H1 (cell line): Measurements from ENCODE around the gene NT5E.

ENCODE experiments used
- ATF3 ChIP-seq: IDR thresholded peaks from 2 replicates; pipeline ENCODE4 v1.6.1; 2011; ENCODE audit warnings: low read depth, mild to moderate bottlenecking, low read length; ENCODE audit not compliant: insufficient read depth
- CBX5 ChIP-seq: fragments of 300-800, 300-1000 bp; sonication (generic); IDR thresholded peaks from 2 replicates; pipeline ENCODE4 v1.7.1; 2016; ENCODE audit warnings: antibody characterized with exemption, low read length, low read depth
- E2F6 ChIP-seq: IDR thresholded peaks from 2 replicates; pipeline ENCODE4 v1.6.1; 2012; ENCODE audit warnings: inconsistent platforms
- EP300 ChIP-seq, 2 experiments: IDR thresholded peaks; 1 replicate in 1 of 2; 2 replicates in 1 of 2; pipeline ENCODE4 v1.6.1; 2011 to 2012; ENCODE audit warnings: low read depth in 2 of 2, low read length in 2 of 2, mild to moderate bottlenecking in 2 of 2, borderline replicate concordance in 1 of 2, inconsistent platforms in 1 of 2, moderate library complexity in 1 of 2
- EZH2 ChIP-seq: fragments of 200-600 bp; sonication (generic); IDR thresholded peaks from 2 replicates; pipeline ENCODE4 v1.7.1; 2012; ENCODE audit warnings: low read depth, mild to moderate bottlenecking, moderate library complexity, low read length, inconsistent platforms; ENCODE audit not compliant: severe bottlenecking
- FOSL1 ChIP-seq: IDR thresholded peaks from 2 replicates; pipeline ENCODE4 v1.6.1; 2011; ENCODE audit warnings: mild to moderate bottlenecking, low read depth, low read length, moderate library complexity; ENCODE audit not compliant: insufficient read depth
- JUN ChIP-seq: IDR thresholded peaks from 2 replicates; pipeline ENCODE4 v1.6.1; 2011; ENCODE audit warnings: low read depth, mild to moderate bottlenecking, improper control_type of control experiment, low read length
- POLR2A ChIP-seq, 2 experiments: IDR thresholded peaks; 1 replicate in 1 of 2; 2 replicates in 1 of 2; pipeline ENCODE4 v1.6.1; 2011; ENCODE audit warnings: low read depth in 2 of 2, low read length in 2 of 2, mild to moderate bottlenecking in 2 of 2; ENCODE audit errors: control extremely low read depth in 1 of 2
- POU5F1 ChIP-seq: IDR thresholded peaks from 2 replicates; pipeline ENCODE4 v1.6.1; 2011; ENCODE audit warnings: low read depth, mild to moderate bottlenecking, low read length, moderate library complexity
- RFX5 ChIP-seq: IDR thresholded peaks from 2 replicates; pipeline ENCODE4 v1.6.1; 2011; ENCODE audit warnings: low read depth, low read length, improper control_type of control experiment, borderline replicate concordance
- TAF7 ChIP-seq: optimal IDR thresholded peaks from 2 replicates; pipeline ENCODE3; 2011; ENCODE audit warnings: low read depth, mild to moderate bottlenecking, inconsistent platforms, low read length, moderate library complexity, borderline replicate concordance
- TF ChIP-seq, protein P1 (sequence below): IDR thresholded peaks from 2 replicates; pipeline ENCODE4 v1.6.1; 2012; ENCODE audit warnings: inconsistent platforms
- TF ChIP-seq, protein P2 (sequence below), 3 experiments: IDR thresholded peaks; 1 replicate in 2 of 3; 2 replicates in 1 of 3; pipeline versions ENCODE4 v1.5.1 to v1.6.1; 2011; ENCODE audit warnings: low read length in 3 of 3, mild to moderate bottlenecking in 3 of 3, inconsistent platforms in 2 of 3, low read depth in 1 of 3, moderate library complexity in 1 of 3; ENCODE audit not compliant: insufficient read depth in 1 of 3; ENCODE audit errors: control extremely low read depth in 1 of 3

GRCh38 chr6:85484948-85485347 lies 35.1 kb downstream of the NT5E start:
- TF ChIP-seq EP300 (IDR thresholded peaks at IDR 0.05; ENCODE audit: borderline replicate concordance in 1 of 2, low read depth in 2 of 2, low read length in 2 of 2): no peak
- TF ChIP-seq, protein P1, sequence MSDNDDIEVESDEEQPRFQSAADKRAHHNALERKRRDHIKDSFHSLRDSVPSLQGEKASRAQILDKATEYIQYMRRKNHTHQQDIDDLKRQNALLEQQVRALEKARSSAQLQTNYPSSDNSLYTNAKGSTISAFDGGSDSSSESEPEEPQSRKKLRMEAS: no peak
- no peak for TF ChIP-seq POU5F1
- TF ChIP-seq, protein P2, sequence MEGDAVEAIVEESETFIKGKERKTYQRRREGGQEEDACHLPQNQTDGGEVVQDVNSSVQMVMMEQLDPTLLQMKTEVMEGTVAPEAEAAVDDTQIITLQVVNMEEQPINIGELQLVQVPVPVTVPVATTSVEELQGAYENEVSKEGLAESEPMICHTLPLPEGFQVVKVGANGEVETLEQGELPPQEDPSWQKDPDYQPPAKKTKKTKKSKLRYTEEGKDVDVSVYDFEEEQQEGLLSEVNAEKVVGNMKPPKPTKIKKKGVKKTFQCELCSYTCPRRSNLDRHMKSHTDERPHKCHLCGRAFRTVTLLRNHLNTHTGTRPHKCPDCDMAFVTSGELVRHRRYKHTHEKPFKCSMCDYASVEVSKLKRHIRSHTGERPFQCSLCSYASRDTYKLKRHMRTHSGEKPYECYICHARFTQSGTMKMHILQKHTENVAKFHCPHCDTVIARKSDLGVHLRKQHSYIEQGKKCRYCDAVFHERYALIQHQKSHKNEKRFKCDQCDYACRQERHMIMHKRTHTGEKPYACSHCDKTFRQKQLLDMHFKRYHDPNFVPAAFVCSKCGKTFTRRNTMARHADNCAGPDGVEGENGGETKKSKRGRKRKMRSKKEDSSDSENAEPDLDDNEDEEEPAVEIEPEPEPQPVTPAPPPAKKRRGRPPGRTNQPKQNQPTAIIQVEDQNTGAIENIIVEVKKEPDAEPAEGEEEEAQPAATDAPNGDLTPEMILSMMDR (IDR thresholded peaks at IDR 0.05; ENCODE audit: control extremely low read depth in 1 of 3, insufficient read depth in 1 of 3, low read depth in 1 of 3, low read length in 3 of 3): no peak
- no peak for TF ChIP-seq CBX5
- TF ChIP-seq E2F6: no peak
- no peak for TF ChIP-seq RFX5
- no peak for TF ChIP-seq POLR2A (IDR thresholded peaks at IDR 0.05; ENCODE audit: control extremely low read depth in 1 of 2, low read depth in 2 of 2, low read length in 2 of 2)
- no peak for TF ChIP-seq TAF7
- no peak for TF ChIP-seq EZH2
- TF ChIP-seq JUN: no peak
- no peak for TF ChIP-seq FOSL1
- TF ChIP-seq ATF3: no peak
